ENCODE results near the gene KAT2A.
A peak's percentile ranks its signal among the peaks of the same experiment; 100 is the strongest.

The KAT2A gene

DNA sequence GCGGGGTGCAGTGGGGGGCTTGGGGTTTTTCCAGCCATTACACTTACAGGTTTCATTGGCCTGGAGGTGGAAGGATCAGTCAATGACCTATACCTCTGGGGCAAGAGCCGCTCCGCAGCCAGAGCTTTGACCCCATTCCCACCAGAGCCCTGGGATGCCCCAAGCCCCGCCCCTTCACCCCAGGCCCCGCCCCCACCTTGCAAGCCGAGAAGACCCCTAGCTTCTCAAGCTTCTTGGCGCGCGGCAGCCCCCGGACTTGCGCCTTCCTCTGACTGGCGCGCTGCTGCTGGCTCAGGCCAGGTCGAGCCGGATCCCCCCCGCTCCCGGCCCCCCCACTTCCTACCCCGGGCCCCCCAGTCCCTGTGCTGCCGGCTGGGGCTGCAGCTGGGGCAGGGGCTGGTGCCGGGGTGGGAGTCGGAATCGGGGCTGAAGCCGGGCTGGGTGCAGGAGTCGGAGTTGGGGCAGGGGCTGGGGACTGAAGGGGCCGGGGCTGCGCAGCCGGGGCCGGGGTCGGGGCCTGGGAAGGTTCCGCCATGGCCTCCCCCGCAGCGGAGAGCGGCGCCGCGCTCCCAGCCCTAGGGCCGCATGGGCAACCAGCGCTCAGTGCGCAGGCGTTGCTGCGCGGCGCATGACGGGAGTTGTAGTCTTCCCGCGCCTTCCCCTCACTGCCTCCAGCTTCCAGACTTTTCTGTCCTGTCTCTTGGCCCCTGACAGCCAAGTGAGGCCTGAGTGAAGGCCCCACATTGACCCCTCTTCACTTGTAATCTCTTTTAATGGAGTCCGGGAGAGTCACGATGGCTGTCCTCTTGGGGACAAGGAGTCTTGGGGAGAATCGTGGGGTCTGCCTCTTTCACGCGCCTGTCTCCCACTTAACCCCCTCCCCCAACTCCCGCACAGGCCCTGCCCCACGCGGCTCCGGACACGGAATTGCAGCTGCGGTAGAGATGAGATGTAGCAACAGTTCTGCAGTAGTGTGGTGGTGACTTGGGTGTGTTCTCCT lies at the start of gene KAT2A:
Gene KAT2A, minus strand, starts transcription at position 598 of the 1,000 bp plus-strand sequence. Its CDS starts 63 bp downstream, at position 535.
- no peak for TF ChIP-seq CTCF (IDR thresholded peaks at IDR 0.05; ENCODE audit: low read depth, low read length)
- H3K4me3 ChIP-seq (replicated peaks in 1 of 2; ENCODE audit: low read depth in 2 of 2, low read length in 2 of 2): peak within 1 kb of the TSS; percentile 51 to 60
- DNase-seq (ENCODE audit: low read depth in 2 of 2): peak; percentile 80 to 83

GRCh38 chr17:42169351-42169750 lies 48.2 kb upstream of the KAT2A start:
- H3K4me3 ChIP-seq (replicated peaks in 1 of 2; ENCODE audit: low read depth in 2 of 2, low read length in 2 of 2): no peak overlapping the region
- DNase-seq (ENCODE audit: low read depth in 2 of 2): no peak
- no peak for TF ChIP-seq CTCF (IDR thresholded peaks at IDR 0.05; ENCODE audit: low read depth, low read length)

DNA sequence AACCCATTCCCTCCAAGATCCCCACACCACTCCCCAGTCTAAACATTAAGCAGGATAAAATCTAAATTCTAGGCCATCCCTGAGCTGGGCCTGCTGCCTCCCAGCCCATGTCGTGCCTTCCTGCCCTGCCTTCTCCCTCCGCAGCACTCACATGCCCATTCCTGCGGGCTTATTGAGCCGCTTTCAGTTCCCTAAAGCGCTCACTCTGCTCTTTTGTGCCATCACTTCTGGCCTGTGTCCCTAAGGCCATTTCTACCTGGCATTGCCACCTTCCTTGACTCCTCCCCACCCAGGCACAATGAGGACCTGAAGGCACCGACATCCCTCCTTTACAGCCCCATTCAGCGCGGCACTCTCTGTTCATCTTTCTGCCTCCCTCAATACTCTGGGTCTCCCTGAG lies 46.6 kb upstream of the KAT2A start:
- no peak for DNase-seq (ENCODE audit: low read depth in 2 of 2)
- H3K4me3 ChIP-seq (replicated peaks in 1 of 2; ENCODE audit: low read depth in 2 of 2, low read length in 2 of 2): no peak overlapping the region
- TF ChIP-seq CTCF (IDR thresholded peaks at IDR 0.05; ENCODE audit: low read depth, low read length): no peak

DNA sequence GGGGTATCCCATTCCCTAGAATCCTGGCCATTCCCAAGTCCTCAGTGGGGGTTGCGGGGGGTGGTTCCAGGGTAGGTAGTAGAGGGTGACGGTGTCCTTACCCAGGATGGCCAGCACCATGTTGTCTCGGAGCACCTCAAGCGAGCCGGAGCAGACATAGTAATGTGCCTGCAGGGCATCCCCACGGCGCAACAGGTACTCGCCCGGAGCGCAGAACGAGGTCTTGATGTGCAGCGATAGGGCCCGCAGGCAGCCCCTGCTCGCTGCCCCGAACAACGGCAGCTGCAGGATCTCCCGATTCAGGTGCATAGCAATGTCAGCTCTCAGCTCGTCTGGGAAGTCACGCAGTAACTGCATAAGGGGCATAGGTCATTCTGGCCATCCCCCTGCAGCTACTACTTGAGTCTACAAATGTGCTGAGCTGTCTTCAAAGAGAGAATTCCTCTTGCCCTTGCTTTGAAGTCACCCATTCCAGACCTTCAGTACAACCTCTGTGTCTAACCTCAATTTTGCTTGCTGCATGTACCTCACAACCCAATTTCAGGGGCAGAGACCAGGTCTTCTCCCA lies 45.1 kb upstream of the KAT2A start:
- no peak for DNase-seq (ENCODE audit: low read depth in 2 of 2)
- no peak overlapping the region for H3K4me3 ChIP-seq (replicated peaks in 1 of 2; ENCODE audit: low read depth in 2 of 2, low read length in 2 of 2)
- no peak for TF ChIP-seq CTCF (IDR thresholded peaks at IDR 0.05; ENCODE audit: low read depth, low read length)

GRCh38 chr17:42165751-42166150 lies 44.6 kb upstream of the KAT2A start:
- no peak for TF ChIP-seq CTCF (IDR thresholded peaks at IDR 0.05; ENCODE audit: low read depth, low read length)

DNA sequence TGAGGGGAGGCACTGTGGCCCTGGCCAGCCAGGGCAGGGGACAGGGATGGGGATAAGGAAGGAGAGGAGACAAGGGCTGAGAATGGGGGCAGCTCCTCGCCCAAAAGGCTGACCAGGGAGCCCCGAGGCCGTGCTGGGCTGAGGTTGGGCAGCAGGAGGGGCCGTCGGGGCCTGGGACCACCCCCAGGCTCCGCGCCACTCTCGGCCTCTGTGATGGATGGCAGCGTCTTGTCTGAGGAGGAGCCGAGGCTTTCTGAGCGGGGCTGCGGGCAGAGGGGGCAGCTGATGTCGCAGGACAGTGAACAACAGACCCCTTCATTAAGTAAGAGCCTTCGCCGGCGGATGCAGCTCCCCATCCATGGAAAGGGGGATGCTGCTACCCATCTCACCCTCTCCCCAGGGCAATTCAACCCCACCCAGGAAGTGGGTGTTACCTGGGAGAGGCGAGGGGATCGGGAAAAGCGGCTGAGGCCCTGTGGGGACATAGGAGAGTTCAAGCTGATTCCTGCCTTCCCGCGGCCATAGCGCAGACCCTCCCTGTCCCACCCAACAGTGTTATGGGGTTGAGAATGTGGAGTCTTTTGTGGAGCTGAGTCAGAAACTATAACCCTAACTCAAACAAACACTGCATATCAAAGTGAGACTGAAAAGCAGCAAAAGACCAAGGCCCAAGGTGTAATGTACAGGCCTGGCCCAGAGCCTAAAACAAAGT lies 42.7 kb upstream of the KAT2A start:
- H3K4me3 ChIP-seq (replicated peaks in 1 of 2; ENCODE audit: low read depth in 2 of 2, low read length in 2 of 2): no peak overlapping the region
- no peak for DNase-seq (ENCODE audit: low read depth in 2 of 2)
- no peak for TF ChIP-seq CTCF (IDR thresholded peaks at IDR 0.05; ENCODE audit: low read depth, low read length)

More at GRCh38 chr17:42165751-42166150, 44.6 kb upstream of the KAT2A start:
- no peak overlapping the region for H3K4me3 ChIP-seq (replicated peaks in 1 of 2; ENCODE audit: low read depth in 2 of 2, low read length in 2 of 2)
- no peak for DNase-seq (ENCODE audit: low read depth in 2 of 2)
